IPS-11a (cell line): ENCODE measurements around the gene PEX11A.
A peak's percentile ranks its signal among the peaks of the same experiment; 100 is the strongest.

Experiments
- H3K4me3 ChIP-seq: one replicate; pipeline ENCODE4 v1.5.1; 2013; ENCODE audit warnings: low read depth, low read length, control low read depth

Gene PEX11A

GRCh38 chr15:89657686-89658200, 32.8 kb downstream of the PEX11A start:
- no peak overlapping the region for H3K4me3 ChIP-seq

GRCh38 chr15:89656116-89656815, 34.3 kb downstream of the PEX11A start:
- H3K4me3 ChIP-seq, result no peak overlapping the region

GRCh38 chr15:89654847-89655805, 35.4 kb downstream of the PEX11A start, which contains the start of gene KIF7:
KIF7 (minus strand) TSS chr15:89655467; CDS start chr15:89652930, 2,537 bp downstream.
- peak within 1 kb of the TSS; percentile 76 for H3K4me3 ChIP-seq

- H3K4me3 ChIP-seq, result peak overlapping the region; percentile 76
Observed at GRCh38 chr15:89654301-89654761, 36.2 kb downstream of the PEX11A start.

GRCh38 chr15:89653578-89653977, 37.0 kb downstream of the PEX11A start:
- no peak overlapping the region for H3K4me3 ChIP-seq

- H3K4me3 ChIP-seq, result no peak overlapping the region
Observed at GRCh38 chr15:89652666-89653065, 37.9 kb downstream of the PEX11A start.

- H3K4me3 ChIP-seq, result no peak overlapping the region
Observed at GRCh38 chr15:89652131-89652530, 38.4 kb downstream of the PEX11A start.

GRCh38 chr15:89649716-89650115, 40.8 kb downstream of the PEX11A start:
- no peak overlapping the region for H3K4me3 ChIP-seq

- H3K4me3 ChIP-seq, result no peak overlapping the region
Observed at GRCh38 chr15:89649013-89649625, 41.4 kb downstream of the PEX11A start.

GRCh38 chr15:89648106-89649012, 42.2 kb downstream of the PEX11A start:
- no peak overlapping the region for H3K4me3 ChIP-seq

GRCh38 chr15:89647191-89647851, 43.2 kb downstream of the PEX11A start:
- no peak overlapping the region for H3K4me3 ChIP-seq

- H3K4me3 ChIP-seq, result no peak overlapping the region
Observed at GRCh38 chr15:89646416-89647141, 44.0 kb downstream of the PEX11A start.

GRCh38 chr15:89645680-89646079, 44.9 kb downstream of the PEX11A start:
- no peak overlapping the region for H3K4me3 ChIP-seq

- no peak overlapping the region for H3K4me3 ChIP-seq
Observed at GRCh38 chr15:89642106-89642505, 48.4 kb downstream of the PEX11A start.

GRCh38 chr15:89641053-89641452, 49.5 kb downstream of the PEX11A start:
- no peak overlapping the region for H3K4me3 ChIP-seq

GRCh38 chr15:89640245-89640644, 50.3 kb downstream of the PEX11A start:
- H3K4me3 ChIP-seq, result no peak overlapping the region

- H3K4me3 ChIP-seq, result no peak overlapping the region
Observed at GRCh38 chr15:89633585-89633984, 57.0 kb downstream of the PEX11A start.

- H3K4me3 ChIP-seq, result no peak overlapping the region
Observed at GRCh38 chr15:89632563-89633430, 57.8 kb downstream of the PEX11A start.
